Esophagus squamous epithelium (tissue), 5 donors: Measurements from ENCODE around the gene SHC4. TPM values are rescaled to one million over a fixed set of nuclear protein-coding genes. Genes with fewer than 3 reads are reported as not detected.

Source experiments
- DNase-seq: peaks from one replicate; lab custom pipeline; 2025; lab: John Stamatoyannopoulos, UW
- H3K27ac ChIP-seq, 4 donors: fragments of 200-600 bp; sonication (generic); one replicate each; pipeline ENCODE4 v1.5.1; 2016 to 2019; ENCODE audit warnings: mild to moderate bottlenecking in 1 of 4
- H3K27me3 ChIP-seq, 4 donors: fragments of 200-600 bp; sonication (generic); 1 replicate in 3 of 4; 2 replicates in 1 of 4; pipeline versions ENCODE4 v1.5.1 to v1.6.0; 2017 to 2021; ENCODE audit warnings: antibody characterized with exemption in 1 of 4
- H3K36me3 ChIP-seq, 3 donors: fragments of 200-600 bp; sonication (generic); one replicate each; pipeline ENCODE4 v1.5.1; 2016 to 2019
- H3K4me1 ChIP-seq, 3 donors: fragments of 200-600 bp; sonication (generic); one replicate each; pipeline ENCODE4 v1.5.1; 2017 to 2019
- H3K4me3 ChIP-seq, 4 donors: fragments of 200-600 bp; sonication (generic); 1 replicate in 3 of 4; 2 replicates in 1 of 4; pipeline ENCODE4 v1.5.1; 2016 to 2019; ENCODE audit warnings: mild to moderate bottlenecking in 2 of 4, moderate library complexity in 1 of 4
- H3K9me3 ChIP-seq, 3 donors: fragments of 200-600 bp; sonication (generic); one replicate each; pipeline ENCODE4 v1.5.1; 2016 to 2019
- CTCF ChIP-seq, 6 experiments: fragments of 450-650 bp in 4 of 6; fragments of 200-600 bp in 2 of 6; sonication (generic) in 2 of 6; IDR thresholded peaks; one replicate each; pipeline ENCODE4 v1.5.1; 2016 to 2019; ENCODE audit warnings: antibody characterized with exemption in 6 of 6, mild to moderate bottlenecking in 4 of 6, moderate library complexity in 4 of 6
- POLR2A ChIP-seq, 4 donors: fragments of 450-650 bp; IDR thresholded peaks; one replicate each; pipeline ENCODE4 v1.6.1; 2017; ENCODE audit warnings: antibody characterized with exemption in 4 of 4, mild to moderate bottlenecking in 4 of 4, moderate library complexity in 3 of 4
- WGBS, 2 donors: methylation state at CpG; one replicate each; pipeline ENCODE4 v1.1.5; 2018; 5-methylcytosine and 5-hydroxymethylcytosine counted together
- intact Hi-C: fragments of 100-400 bp; cut with DNase I; formaldehyde crosslinking; loops from one replicate; pipeline ENCODE4 v1.15.0; 2022
- total RNA-seq, 4 donors: library from RNA; depleted of rRNA; stranded (reverse); fragments of >200 nt; gene quantifications; one replicate each; pipeline ENCODE4 v1.1.0, GENCODE V29; 2016
- donor health status: DM: yes; HTN: yes; CAD: no.

The SHC4 gene
- total RNA-seq, 4 donors from 2014 or later: 0.18 to 0.50 (median 0.38) TPM; not detected in 1

GRCh38 chr15:48890375-48890972, 73.2 kb downstream of the SHC4 start:
- DNase-seq: no peak
- peaks cover 0 to 2% (median 0%) of the 10 kb centered on the region in 4 donors for H3K27me3 ChIP-seq
- intact Hi-C loops: no loop called here
- TF ChIP-seq CTCF (IDR thresholded peaks at IDR 0.05) (no peak), POLR2A (IDR thresholded peaks at IDR 0.05) (no peak)
- no peak overlapping the region for H3K27ac ChIP-seq
- WGBS, 2 donors: 81 to 85% methylated on average over 10 of the region's 10 CpGs
- H3K4me1 ChIP-seq: no peaks in the 10 kb centered on the region
- H3K36me3 ChIP-seq: no peaks in the 10 kb centered on the region
- no peaks in the 10 kb centered on the region for H3K9me3 ChIP-seq
- no peak overlapping the region for H3K4me3 ChIP-seq

GRCh38 chr15:48889925-48890324, 73.8 kb downstream of the SHC4 start:
- Histone ChIP-seq H3K36me3 (no peaks in the 10 kb centered on the region), H3K4me1 (no peaks in the 10 kb centered on the region), H3K9me3 (no peaks in the 10 kb centered on the region), H3K27ac (no peak overlapping the region), H3K4me3 (no peak overlapping the region), H3K27me3 (no peaks in the 10 kb centered on the region)
- TF ChIP-seq POLR2A (IDR thresholded peaks at IDR 0.05) (no peak), CTCF (IDR thresholded peaks at IDR 0.05) (no peak)
- 81 to 90% methylated on average over 3 of the region's 3 CpGs for WGBS, 2 donors
- no peak for DNase-seq
- intact Hi-C loops: no loop called here

DNA sequence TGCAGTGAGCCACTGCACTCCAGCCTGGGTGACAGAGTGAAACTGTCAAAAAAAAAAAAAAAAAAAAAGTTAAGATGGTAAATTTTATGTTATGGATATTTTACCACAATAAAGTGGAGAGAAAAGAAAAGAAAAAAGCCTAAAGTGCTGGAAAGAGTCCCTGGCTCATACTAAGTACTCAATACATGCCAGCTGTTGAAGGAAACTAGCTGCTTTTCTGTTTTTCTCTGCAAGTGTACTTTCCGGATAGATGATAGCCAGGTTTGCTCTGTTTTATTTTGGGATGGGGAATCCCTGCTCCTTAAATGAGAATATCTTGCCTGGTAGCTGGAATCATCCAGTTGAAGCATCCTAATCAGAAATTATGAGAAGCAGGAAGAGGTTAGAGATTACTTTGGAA, 74.9 kb downstream of the SHC4 start:
- Histone ChIP-seq H3K27ac (peak overlapping the region in 2 of 4 donors; percentile 40 to 52), H3K36me3 (no peaks in the 10 kb centered on the region)
- DNase-seq: no peak

GRCh38 chr15:48888191-48888590, 75.5 kb downstream of the SHC4 start:
- no peaks in the 10 kb centered on the region for H3K9me3 ChIP-seq
- intact Hi-C loops: no loop called here
- H3K4me3 ChIP-seq: no peak overlapping the region
- H3K36me3 ChIP-seq: no peaks in the 10 kb centered on the region
- H3K27ac ChIP-seq: no peak overlapping the region
- H3K4me1 ChIP-seq: no peaks in the 10 kb centered on the region
- H3K27me3 ChIP-seq: no peaks in the 10 kb centered on the region
- WGBS, 2 donors: 76 to 86% methylated on average over 4 of the region's 4 CpGs
- DNase-seq: no peak
- TF ChIP-seq CTCF (IDR thresholded peaks at IDR 0.05) (no peak), POLR2A (IDR thresholded peaks at IDR 0.05) (no peak)

More for the DNA sequence above, 74.9 kb downstream of the SHC4 start:
- 44 to 59% methylated on average over 1 of the region's 1 CpG for WGBS, 2 donors
- H3K4me3 ChIP-seq: no peak overlapping the region
- intact Hi-C loops: no loop called here
- H3K27me3 ChIP-seq: no peaks in the 10 kb centered on the region
- H3K9me3 ChIP-seq: no peaks in the 10 kb centered on the region
- TF ChIP-seq CTCF (IDR thresholded peaks at IDR 0.05) (no peak), POLR2A (IDR thresholded peaks at IDR 0.05) (no peak)
- no peaks in the 10 kb centered on the region for H3K4me1 ChIP-seq

DNA sequence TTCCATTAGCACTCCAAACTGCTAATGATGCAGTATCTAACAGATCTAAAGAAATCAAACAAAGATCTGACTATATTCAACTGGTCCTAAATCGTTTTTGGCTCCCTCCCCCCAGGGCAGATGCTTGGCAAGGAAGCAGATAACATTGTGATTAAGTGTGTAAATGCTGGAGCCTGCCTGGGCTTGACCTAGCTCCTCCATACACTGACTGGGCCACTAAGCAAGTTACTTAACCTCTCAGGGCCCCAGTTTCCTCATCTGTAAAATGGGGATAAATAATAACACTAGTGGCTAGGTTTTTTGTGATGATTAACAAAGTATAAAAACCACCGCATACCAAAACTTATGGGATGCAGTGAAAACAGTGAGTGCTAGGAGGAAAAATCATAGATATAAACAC, 76.6 kb downstream of the SHC4 start:
- 57 to 58% methylated on average over 2 of the region's 2 CpGs for WGBS, 2 donors
- intact Hi-C loops: no loop called here
- no peaks in the 10 kb centered on the region for H3K9me3 ChIP-seq
- no peak overlapping the region for H3K4me3 ChIP-seq
- no peak overlapping the region for H3K27ac ChIP-seq
- no peak for DNase-seq
- H3K4me1 ChIP-seq: no peaks in the 10 kb centered on the region
- TF ChIP-seq POLR2A (IDR thresholded peaks at IDR 0.05) (no peak), CTCF (IDR thresholded peaks at IDR 0.05) (no peak)
- H3K36me3 ChIP-seq: no peaks in the 10 kb centered on the region
- no peaks in the 10 kb centered on the region for H3K27me3 ChIP-seq
